Measurements from ENCODE around the gene SIRT2.
"Not testable (repeated sequence)": the region's sequence is repeated elsewhere in the genome, so short reads cannot be mapped to it uniquely, and the experiment has no call there.

SIRT2 gene

GRCh38 chr19:38862321-38863059, 36.9 kb downstream of the SIRT2 start:
- WGBS, 2 experiments (ENCODE audit: insufficient coverage in 2 of 2): 90 to 94% methylated on average over 5 to 10 of the region's 10 CpGs
- H3K4me3 ChIP-seq (ENCODE audit: extremely low read depth, insufficient read depth, low read length, poor library complexity, severe bottlenecking): no peak overlapping the region
- H3K4me1 ChIP-seq (ENCODE audit: control insufficient read depth, insufficient read depth, low read length, poor library complexity, severe bottlenecking): peaks cover 5% of the 10 kb centered on the region
- no peaks in the 10 kb centered on the region for H3K36me3 ChIP-seq (ENCODE audit: control insufficient read depth, insufficient read depth, low read length)
- no peaks in the 10 kb centered on the region for H3K9me3 ChIP-seq (ENCODE audit: control insufficient read depth, low read length)
- no peak overlapping the region for H3K27ac ChIP-seq (ENCODE audit: low read depth, low read length, severe bottlenecking)

- H3K4me3 ChIP-seq (ENCODE audit: extremely low read depth, insufficient read depth, low read length, poor library complexity, severe bottlenecking): no peak overlapping the region
- WGBS, 2 experiments (ENCODE audit: insufficient coverage in 2 of 2): 100% methylated on average over 2 of the region's 3 CpGs; no CpG with 5 or more reads in 1 of the 2 experiments
- no peaks in the 10 kb centered on the region for H3K36me3 ChIP-seq (ENCODE audit: control insufficient read depth, insufficient read depth, low read length)
- peaks cover 5% of the 10 kb centered on the region for H3K9me3 ChIP-seq (ENCODE audit: control insufficient read depth, low read length)
- H3K4me1 ChIP-seq (ENCODE audit: control insufficient read depth, insufficient read depth, low read length, poor library complexity, severe bottlenecking): peaks cover 5% of the 10 kb centered on the region
- H3K27ac ChIP-seq (ENCODE audit: low read depth, low read length, severe bottlenecking): no peak overlapping the region
These were observed 38.0 kb downstream of the SIRT2 start for GRCh38 chr19:38861368-38861767.

GRCh38 chr19:38859631-38860204, 39.7 kb downstream of the SIRT2 start:
- not testable (repeated sequence) for H3K9me3 ChIP-seq (ENCODE audit: control insufficient read depth, low read length); H3K4me1 ChIP-seq (ENCODE audit: control insufficient read depth, insufficient read depth, low read length, poor library complexity, severe bottlenecking); H3K4me3 ChIP-seq (ENCODE audit: extremely low read depth, insufficient read depth, low read length, poor library complexity, severe bottlenecking); H3K36me3 ChIP-seq (ENCODE audit: control insufficient read depth, insufficient read depth, low read length); H3K27ac ChIP-seq (ENCODE audit: low read depth, low read length, severe bottlenecking)
- WGBS, 2 experiments (ENCODE audit: insufficient coverage in 2 of 2): 88 to 93% methylated on average over 8 to 18 of the region's 21 CpGs

- no peak overlapping the region for H3K27ac ChIP-seq (ENCODE audit: low read depth, low read length, severe bottlenecking)
These were observed 42.6 kb downstream of the SIRT2 start for GRCh38 chr19:38856813-38857212.

GRCh38 chr19:38855751-38856150, 43.7 kb downstream of the SIRT2 start:
- not testable (repeated sequence) for H3K4me3 ChIP-seq (ENCODE audit: extremely low read depth, insufficient read depth, low read length, poor library complexity, severe bottlenecking); H3K4me1 ChIP-seq (ENCODE audit: control insufficient read depth, insufficient read depth, low read length, poor library complexity, severe bottlenecking); H3K27ac ChIP-seq (ENCODE audit: low read depth, low read length, severe bottlenecking); H3K36me3 ChIP-seq (ENCODE audit: control insufficient read depth, insufficient read depth, low read length); H3K9me3 ChIP-seq (ENCODE audit: control insufficient read depth, low read length)
- WGBS, 2 experiments (ENCODE audit: insufficient coverage in 2 of 2): 96% methylated on average over 19 of the region's 37 CpGs; no CpG with 5 or more reads in 1 of the 2 experiments

More at GRCh38 chr19:38856813-38857212, 42.6 kb downstream of the SIRT2 start:
- Histone ChIP-seq H3K36me3 (ENCODE audit: control insufficient read depth, insufficient read depth, low read length) (no peaks in the 10 kb centered on the region), H3K4me1 (ENCODE audit: control insufficient read depth, insufficient read depth, low read length, poor library complexity, severe bottlenecking) (no peaks in the 10 kb centered on the region), H3K9me3 (ENCODE audit: control insufficient read depth, low read length) (peaks cover 5% of the 10 kb centered on the region), H3K4me3 (ENCODE audit: extremely low read depth, insufficient read depth, low read length, poor library complexity, severe bottlenecking) (no peak overlapping the region)
- WGBS, 2 experiments (ENCODE audit: insufficient coverage in 2 of 2): 92 to 100% methylated on average over 1 to 2 of the region's 3 CpGs

GRCh38 chr19:38854961-38855360, 44.5 kb downstream of the SIRT2 start:
- WGBS, 2 experiments (ENCODE audit: insufficient coverage in 2 of 2): no CpG with 5 or more reads among the region's 3 CpGs
- not testable (repeated sequence) for H3K36me3 ChIP-seq (ENCODE audit: control insufficient read depth, insufficient read depth, low read length); H3K4me3 ChIP-seq (ENCODE audit: extremely low read depth, insufficient read depth, low read length, poor library complexity, severe bottlenecking); H3K27ac ChIP-seq (ENCODE audit: low read depth, low read length, severe bottlenecking); H3K4me1 ChIP-seq (ENCODE audit: control insufficient read depth, insufficient read depth, low read length, poor library complexity, severe bottlenecking); H3K9me3 ChIP-seq (ENCODE audit: control insufficient read depth, low read length)

- Histone ChIP-seq H3K4me1 (ENCODE audit: control insufficient read depth, insufficient read depth, low read length, poor library complexity, severe bottlenecking) (peaks cover 7% of the 10 kb centered on the region), H3K4me3 (ENCODE audit: extremely low read depth, insufficient read depth, low read length, poor library complexity, severe bottlenecking) (peak overlapping the region; percentile 76), H3K27ac (ENCODE audit: low read depth, low read length, severe bottlenecking) (no peak overlapping the region), H3K9me3 (ENCODE audit: control insufficient read depth, low read length) (peaks cover 5% of the 10 kb centered on the region), H3K36me3 (ENCODE audit: control insufficient read depth, insufficient read depth, low read length) (peaks cover 7% of the 10 kb centered on the region)
- WGBS, 2 experiments (ENCODE audit: insufficient coverage in 2 of 2): 89 to 95% methylated on average over 13 to 15 of the region's 17 CpGs
These were observed 46.2 kb downstream of the SIRT2 start for GRCh38 chr19:38853214-38853613.

- peak overlapping the region; percentile 76 for H3K4me3 ChIP-seq (ENCODE audit: extremely low read depth, insufficient read depth, low read length, poor library complexity, severe bottlenecking)
- peaks cover 15% of the 10 kb centered on the region for H3K36me3 ChIP-seq (ENCODE audit: control insufficient read depth, insufficient read depth, low read length)
- peak overlapping the region; percentile 96 for H3K27ac ChIP-seq (ENCODE audit: low read depth, low read length, severe bottlenecking)
- WGBS, 2 experiments (ENCODE audit: insufficient coverage in 2 of 2): 1 to 6% methylated on average over 8 to 25 of the region's 52 CpGs
- H3K4me1 ChIP-seq (ENCODE audit: control insufficient read depth, insufficient read depth, low read length, poor library complexity, severe bottlenecking): peaks cover 14% of the 10 kb centered on the region
- H3K9me3 ChIP-seq (ENCODE audit: control insufficient read depth, low read length): peaks cover 5% of the 10 kb centered on the region
These were observed 47.0 kb downstream of the SIRT2 start for GRCh38 chr19:38852231-38853044.

- peak overlapping the region; percentile 76 for H3K4me3 ChIP-seq (ENCODE audit: extremely low read depth, insufficient read depth, low read length, poor library complexity, severe bottlenecking)
- H3K9me3 ChIP-seq (ENCODE audit: control insufficient read depth, low read length): peaks cover under 1% of the 10 kb centered on the region
- H3K4me1 ChIP-seq (ENCODE audit: control insufficient read depth, insufficient read depth, low read length, poor library complexity, severe bottlenecking): peaks cover 21% of the 10 kb centered on the region
- 5 to 7% methylated on average over 22 to 35 of the region's 67 CpGs for WGBS, 2 experiments (ENCODE audit: insufficient coverage in 2 of 2)
- H3K36me3 ChIP-seq (ENCODE audit: control insufficient read depth, insufficient read depth, low read length): peaks cover 22% of the 10 kb centered on the region
- peak overlapping the region; percentile 96 for H3K27ac ChIP-seq (ENCODE audit: low read depth, low read length, severe bottlenecking)
These were observed 47.7 kb downstream of the SIRT2 start for GRCh38 chr19:38851622-38852230.

- H3K9me3 ChIP-seq (ENCODE audit: control insufficient read depth, low read length): no peaks in the 10 kb centered on the region
- peak overlapping the region; percentile 76 for H3K4me3 ChIP-seq (ENCODE audit: extremely low read depth, insufficient read depth, low read length, poor library complexity, severe bottlenecking)
- H3K27ac ChIP-seq (ENCODE audit: low read depth, low read length, severe bottlenecking): peak overlapping the region; percentile 96
- peaks cover 29% of the 10 kb centered on the region for H3K36me3 ChIP-seq (ENCODE audit: control insufficient read depth, insufficient read depth, low read length)
- peaks cover 21% of the 10 kb centered on the region for H3K4me1 ChIP-seq (ENCODE audit: control insufficient read depth, insufficient read depth, low read length, poor library complexity, severe bottlenecking)
- WGBS, 2 experiments (ENCODE audit: insufficient coverage in 2 of 2): 18 to 21% methylated on average over 36 to 37 of the region's 40 CpGs
These were observed 48.3 kb downstream of the SIRT2 start for GRCh38 chr19:38850976-38851621.

All from mesodermal cell (in vitro differentiated cells).